GM08714 (cell line): ENCODE results near the gene LMX1B.

ENCODE experiments used
- H3K4me3 ChIP-seq: fragments of 200-500 bp; sonication (Bioruptor generic); 2 replicates; pipeline ENCODE4 v1.5.1; 2014; ENCODE audit warnings: mild to moderate bottlenecking, low read length, inconsistent platforms
- ZNF274 ChIP-seq: IDR thresholded peaks from 2 replicates; pipeline ENCODE4 v1.6.1; 2012; ENCODE audit warnings: mild to moderate bottlenecking, low read depth, low read length

LMX1B gene

DNA sequence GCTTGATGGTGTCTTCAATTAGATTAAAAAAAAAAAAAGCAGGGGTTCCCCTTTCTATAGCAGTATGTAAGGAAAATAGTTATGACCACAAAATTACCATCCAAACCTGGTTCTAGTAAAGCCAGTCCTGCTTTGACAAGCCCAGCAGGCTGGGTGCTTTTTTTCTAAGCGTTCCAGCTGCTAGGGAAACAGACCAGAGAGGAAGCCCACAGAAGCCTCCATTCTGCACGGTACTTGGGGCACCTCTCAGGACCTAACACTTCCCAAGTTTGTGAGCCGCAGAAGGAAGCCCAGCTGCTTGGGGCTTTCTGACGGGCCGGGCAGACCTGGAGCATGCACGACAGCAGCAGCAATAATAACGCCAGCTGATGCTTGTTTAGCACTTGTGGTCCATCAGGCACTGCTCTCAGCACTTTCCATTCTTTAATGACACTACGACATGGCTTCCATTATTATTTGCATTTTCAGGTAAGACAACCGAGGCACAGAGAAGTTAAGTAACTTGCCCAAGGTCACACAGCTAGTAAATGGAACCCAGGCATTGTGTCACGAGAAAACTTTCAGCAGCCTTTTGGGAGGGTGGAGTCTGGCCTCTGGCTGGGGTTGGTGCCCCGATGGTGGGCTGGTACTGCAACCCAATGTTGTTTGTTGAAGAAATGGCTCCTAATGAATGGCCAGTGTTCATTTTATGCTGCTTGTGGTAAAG is 15.4 kb downstream of the LMX1B start:
- H3K4me3 ChIP-seq, result no peak overlapping the region
- no peak for TF ChIP-seq ZNF274

DNA sequence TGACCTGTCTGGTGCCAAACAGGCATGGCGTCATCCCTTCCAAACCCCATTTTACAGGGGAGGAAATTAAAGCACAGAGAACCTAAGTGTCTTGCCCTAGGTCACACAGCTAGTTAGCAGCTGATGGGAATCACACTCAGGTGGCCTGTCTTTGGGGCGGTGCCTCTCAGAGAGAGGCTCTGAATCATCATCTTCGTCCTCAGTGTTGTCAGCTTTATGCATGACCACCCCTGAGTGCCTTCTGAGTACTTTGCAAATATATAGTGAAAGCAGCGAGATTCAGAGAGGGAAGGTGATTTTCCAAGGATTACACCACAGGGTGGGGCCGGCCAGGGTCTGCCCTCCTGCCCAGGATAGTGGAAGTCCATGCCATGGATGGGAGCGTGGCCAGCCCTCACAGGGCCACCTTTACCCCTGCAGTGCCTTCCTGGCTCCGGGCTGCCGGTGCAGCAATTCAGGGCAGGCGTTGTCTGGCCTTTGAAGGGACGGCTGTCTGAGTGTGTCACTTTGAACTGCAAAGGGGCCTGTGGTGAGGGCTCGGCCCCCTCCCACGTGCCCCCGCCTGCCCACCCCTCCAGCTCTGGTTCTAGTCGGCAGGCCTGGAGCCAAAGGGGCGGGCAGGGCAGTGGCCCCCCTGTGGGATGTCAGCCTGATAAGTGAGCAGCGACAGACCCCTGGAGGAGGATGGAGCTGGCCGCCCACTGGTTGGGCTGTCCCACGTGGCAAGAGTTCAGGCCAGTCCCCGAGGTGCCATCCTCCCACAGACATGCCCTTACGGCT is 16.9 kb downstream of the LMX1B start:
- no peak overlapping the region for H3K4me3 ChIP-seq

DNA sequence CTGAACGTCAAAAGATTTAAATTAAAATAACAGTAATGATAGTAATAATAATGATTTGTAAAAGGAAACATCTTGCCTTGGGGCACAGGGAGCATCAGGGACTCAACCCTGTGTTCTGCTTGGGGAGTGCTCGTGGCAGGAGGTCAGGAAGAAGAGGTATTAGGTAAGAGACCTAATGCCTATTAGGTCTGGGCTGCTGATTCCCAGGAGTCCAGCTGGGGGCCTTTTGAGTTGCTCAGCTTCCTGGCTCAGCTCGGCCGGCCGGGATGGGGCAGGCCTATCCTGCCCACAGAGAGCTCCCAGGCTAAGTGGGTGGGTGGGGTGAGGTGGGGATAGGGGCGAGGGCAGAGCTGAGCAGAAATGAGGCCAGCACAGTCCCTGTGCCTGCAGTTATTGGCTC is 17.5 kb downstream of the LMX1B start:
- no peak overlapping the region for H3K4me3 ChIP-seq
- TF ChIP-seq ZNF274, result no peak

More for the DNA sequence above, 16.9 kb downstream of the LMX1B start:
- TF ChIP-seq ZNF274, result no peak

DNA sequence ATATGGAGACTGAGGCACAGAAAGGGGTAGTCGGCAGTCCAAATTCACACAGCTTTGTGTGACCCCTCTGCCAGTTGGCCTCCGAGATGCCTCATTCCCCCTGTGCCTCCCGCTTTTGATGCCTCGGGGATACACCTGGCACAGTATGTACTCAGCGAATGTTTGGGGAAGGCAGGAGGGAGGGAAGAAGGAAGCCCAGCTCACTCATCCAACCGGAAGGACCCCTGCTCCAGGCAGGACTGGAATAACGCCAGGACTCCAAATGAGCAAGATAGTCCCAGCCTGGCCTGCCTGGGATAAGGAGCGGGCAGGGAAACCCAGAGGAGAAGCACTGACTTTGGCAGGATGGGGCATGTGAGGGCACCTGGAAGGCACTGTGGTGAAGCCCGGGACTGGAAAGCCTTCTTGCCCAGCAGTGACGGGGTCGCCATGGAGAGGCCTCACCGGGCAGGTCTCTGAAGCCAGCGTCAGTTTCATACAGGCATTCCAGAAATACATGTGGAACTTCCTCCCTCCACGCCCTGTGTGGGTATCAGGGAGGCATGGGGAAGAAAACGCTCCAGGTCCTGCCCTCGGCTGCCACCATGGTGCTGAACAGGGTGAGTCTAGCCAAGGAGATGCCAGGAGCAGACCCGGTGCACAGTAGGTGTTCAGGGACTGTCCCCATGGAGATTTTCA is 20.3 kb downstream of the LMX1B start:
- no peak overlapping the region for H3K4me3 ChIP-seq
- no peak for TF ChIP-seq ZNF274

DNA sequence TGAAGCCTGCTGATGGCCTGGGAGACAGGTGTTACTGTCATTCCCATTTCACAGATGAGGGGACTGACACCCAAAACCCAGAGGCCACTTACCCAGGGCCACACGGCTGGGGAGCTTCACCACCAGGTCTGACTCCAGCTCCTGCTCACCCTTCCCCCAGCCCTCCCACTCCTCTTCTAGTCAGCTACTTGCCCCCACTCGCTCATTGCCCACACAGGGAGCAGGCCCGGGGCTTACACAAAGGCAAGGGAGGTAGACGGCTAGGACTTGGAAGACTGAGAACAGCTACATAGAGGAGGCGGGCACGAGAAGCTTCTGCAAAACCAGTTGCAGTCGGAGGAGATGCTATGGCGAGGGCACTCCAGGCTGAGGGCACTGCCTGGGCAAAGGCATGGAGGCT is 21.3 kb downstream of the LMX1B start:
- no peak overlapping the region for H3K4me3 ChIP-seq
- TF ChIP-seq ZNF274, result no peak

DNA sequence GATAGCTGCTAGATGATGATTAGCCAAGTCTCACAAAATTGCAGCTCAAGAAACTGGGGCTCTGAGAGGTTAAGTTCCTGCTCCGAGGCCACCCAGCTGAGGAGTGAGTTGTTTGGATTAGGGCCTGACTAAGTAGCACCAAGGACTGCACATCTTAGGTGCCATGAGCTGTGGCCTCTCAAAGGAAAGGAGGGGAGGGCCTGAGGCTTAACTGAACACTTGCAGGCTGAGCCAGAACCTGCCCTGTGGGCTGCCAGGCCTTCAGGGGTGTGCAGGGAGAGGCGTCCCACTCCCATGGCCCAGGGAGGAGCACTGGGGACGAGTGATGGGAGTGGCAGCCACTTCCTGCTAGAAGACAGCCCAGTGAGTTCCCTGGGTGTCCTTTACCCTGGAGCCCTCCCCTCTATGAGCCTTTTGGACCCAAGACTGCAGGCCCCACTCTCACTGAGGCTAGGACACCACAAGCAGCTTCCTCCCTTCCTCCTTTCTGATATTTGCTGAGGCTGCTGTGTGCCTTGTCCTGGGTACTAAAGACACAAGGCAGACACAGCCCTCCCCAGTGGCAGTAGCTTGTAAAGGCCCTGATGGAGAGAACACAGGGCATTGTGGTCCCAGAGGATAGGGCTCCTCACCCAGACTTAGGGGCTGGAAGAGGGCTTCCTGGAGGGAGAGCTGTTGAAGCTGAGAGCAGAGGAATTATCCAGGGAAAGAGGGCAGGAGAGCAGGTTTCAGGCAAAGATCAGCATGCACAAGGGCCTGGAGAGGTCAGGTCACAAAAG is 22.1 kb downstream of the LMX1B start:
- TF ChIP-seq ZNF274, result no peak
- H3K4me3 ChIP-seq, result no peak overlapping the region

DNA sequence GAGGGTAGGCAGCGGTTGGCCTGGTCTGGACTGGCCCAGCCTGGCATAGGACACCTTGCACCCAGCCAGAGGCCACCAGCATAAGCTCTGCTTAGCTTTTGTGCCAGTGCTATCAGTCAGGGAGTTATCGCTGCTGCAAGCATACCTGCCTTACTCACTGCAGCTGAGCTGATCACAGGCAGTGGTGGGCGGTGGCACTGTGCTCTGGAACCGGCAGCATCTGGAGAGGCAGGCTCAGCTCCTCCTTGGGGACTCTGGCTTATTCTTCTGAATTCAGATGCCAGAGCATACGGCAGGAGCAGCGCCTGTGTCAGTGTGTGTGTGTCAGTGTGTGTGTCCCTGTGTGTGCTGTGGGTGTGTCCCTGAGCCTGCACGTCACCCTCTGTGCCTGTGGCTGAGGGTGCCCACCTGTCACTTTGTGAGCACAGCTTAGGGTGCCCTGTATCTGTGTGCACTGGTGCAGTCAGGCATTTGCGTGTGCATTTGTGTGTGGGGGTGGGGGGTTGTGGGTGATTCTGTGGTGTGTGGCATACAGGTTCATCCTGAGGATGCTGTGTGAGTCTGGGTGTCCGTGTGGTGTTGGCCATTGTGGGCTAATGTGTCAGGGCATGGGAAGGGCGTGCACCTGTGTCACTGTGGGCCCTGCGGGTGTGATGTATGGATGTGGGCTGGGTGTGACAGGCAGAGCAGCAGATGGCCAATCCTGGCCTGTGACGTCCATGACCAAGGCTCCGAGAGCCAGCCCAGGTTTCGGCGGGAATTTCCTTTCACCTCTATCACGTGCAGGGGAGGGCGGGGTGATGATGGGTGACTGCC is 23.5 kb downstream of the LMX1B start:
- no peak for TF ChIP-seq ZNF274
- H3K4me3 ChIP-seq, result no peak overlapping the region

DNA sequence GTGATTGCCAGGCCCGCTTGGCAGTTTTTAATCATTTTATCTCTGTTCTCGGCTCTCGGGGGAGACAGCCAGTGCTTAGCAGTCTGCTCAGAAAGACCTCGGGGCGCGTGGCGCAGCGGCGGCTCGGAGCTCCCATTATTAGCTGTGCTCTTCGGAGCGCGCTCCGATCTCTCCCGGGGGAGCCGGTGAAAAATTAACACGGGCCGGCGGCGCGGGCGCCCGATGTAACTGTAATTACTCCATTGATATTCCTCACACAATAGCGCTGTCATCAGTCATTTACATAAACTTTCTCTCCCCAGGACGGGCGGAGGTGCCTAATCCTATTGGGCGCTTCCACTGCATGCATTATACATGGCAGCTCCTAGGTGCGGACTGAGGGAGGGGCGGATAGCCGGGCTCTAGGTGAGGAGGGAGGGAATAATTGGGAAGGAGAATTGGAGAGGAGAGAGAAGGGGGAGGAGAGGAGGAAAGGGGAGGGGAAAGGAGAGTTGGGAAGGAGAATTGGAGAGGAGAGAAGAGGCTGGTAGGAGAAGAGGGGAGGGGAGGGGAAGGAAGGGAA is 24.9 kb downstream of the LMX1B start:
- no peak for TF ChIP-seq ZNF274
- H3K4me3 ChIP-seq, result no peak overlapping the region

DNA sequence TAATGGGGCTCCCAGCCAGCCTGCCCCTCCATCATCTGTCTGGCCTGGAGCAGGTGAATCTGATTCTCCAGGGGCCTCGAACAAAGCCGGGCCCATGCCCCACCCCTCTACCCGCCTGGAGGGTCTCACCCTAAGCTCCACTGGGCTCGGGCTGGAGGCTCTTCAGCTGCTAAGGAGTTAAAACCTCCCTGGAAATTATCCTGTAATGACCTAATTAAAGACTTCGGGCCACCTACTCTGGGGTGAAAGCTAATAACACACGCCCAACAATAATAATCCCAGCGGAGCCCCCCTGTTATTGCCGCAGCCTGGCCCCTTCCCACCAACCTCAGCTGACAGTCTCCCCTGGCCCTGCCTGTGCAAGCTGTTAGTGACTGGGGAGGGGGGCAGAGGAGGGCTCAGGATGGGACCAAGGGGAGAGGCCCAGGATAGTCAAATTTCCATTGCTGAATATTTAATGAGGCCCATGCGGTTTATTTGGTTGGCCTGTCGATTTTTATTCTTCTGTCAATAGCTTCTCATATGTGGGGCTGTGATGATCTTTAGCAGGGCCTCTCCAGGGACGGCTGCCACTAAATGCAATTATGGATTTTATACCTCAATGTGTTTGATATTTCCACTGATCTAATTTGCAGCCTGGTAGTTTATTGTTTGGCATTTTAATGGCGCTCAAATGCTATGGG is 25.7 kb downstream of the LMX1B start:
- H3K4me3 ChIP-seq, result no peak overlapping the region
- TF ChIP-seq ZNF274, result no peak

DNA sequence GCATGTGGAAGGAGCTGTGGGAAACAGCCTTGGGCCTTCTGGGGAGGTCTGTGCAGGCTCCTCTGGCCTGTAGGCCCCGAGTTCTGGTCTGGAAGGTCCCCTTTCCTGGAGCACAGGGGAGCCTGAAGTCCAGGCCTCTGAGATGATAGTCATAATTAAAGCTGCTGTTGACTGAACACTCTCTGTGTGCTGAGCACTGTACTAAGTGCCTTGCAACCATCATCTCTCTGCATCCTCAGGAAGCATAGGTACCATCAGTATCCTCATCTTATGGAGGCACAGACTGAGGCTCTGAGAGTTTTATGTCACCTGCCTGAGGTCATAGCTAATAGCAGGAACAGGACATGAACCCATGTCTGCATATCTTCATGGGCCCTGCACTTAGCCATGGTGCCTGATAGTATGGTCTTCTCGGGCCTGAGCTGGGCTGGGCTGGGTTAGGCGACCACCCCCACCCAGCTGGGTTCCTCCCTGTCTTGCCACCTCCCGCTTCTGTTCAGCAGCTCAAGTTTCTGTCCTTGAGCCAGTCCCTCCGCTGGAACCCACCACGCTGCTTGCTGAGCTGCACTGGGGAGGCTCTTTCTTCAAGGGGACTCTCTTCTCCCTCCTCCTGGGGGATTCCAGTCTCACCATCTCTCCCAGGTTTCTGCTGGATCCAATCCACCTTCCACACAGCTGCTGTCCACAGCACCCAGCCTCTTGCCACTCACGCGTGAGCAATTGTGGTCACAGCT is 27.6 kb downstream of the LMX1B start:
- H3K4me3 ChIP-seq, result no peak overlapping the region
- TF ChIP-seq ZNF274, result no peak

DNA sequence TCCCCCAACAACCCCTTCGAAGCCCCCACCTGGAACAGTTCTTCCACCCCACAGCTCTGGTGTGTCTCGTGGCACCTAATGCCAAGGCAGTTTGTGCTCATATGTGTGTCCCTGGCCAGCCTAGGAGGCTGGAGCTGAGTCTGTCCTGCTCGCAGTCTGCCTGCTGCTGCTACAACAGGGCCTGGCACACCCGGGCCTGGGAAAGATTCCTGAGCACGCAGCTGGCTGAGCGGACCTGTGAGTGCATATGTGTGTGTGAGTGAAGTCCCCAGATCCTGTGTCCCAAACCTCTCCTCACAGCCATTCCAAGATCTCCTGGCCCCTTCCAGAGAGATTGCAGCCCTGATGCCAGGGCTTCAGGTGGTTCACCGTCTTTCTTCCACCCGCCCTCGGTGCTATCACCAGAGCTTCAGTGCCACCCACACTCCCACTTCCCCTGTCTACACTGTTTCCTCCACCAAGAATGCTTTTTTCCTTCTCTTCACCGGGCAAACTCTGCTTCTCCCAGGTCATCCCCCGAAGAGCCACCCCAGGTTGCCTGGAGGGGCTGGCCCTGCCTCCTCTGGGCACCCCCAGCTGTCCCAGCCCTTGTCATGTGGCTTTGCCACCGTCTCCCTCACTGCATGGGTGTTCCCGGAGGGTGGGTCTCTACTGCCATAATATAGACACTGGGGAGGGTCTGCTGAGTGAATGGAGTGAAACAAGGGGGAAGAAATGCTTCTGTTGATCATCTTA is 28.4 kb downstream of the LMX1B start:
- H3K4me3 ChIP-seq, result no peak overlapping the region
- no peak for TF ChIP-seq ZNF274
